ENCODE measurements around the gene ZNF467.
A peak's percentile ranks its signal among the peaks of the same experiment; 100 is the strongest.

ZNF467 gene

GRCh38 chr7:149748076-149748874 lies 25.1 kb downstream of the ZNF467 start:
- DNase-seq (no peak), ATAC-seq (no peak)

- no peak for DNase-seq
- ATAC-seq = no peak
Observed at GRCh38 chr7:149743476-149744255, 29.7 kb downstream of the ZNF467 start.

- peak; percentile 76 for ATAC-seq
Observed at GRCh38 chr7:149742075-149742701, 31.2 kb downstream of the ZNF467 start.

GRCh38 chr7:149741629-149742028 lies 31.8 kb downstream of the ZNF467 start:
- peak; percentile 32 for ATAC-seq
- DNase-seq = no peak

More at GRCh38 chr7:149742075-149742701, 31.2 kb downstream of the ZNF467 start:
- DNase-seq = peak; percentile 76

GRCh38 chr7:149736478-149737360 lies 36.7 kb downstream of the ZNF467 start:
- ATAC-seq (no peak), DNase-seq (no peak)

GRCh38 chr7:149735779-149736477 lies 37.5 kb downstream of the ZNF467 start:
- ATAC-seq (no peak), DNase-seq (no peak)

GRCh38 chr7:149735181-149735602 lies 38.2 kb downstream of the ZNF467 start:
- DNase-seq (no peak), ATAC-seq (no peak)

- ATAC-seq = no peak
Observed at GRCh38 chr7:149734791-149735075, 38.7 kb downstream of the ZNF467 start.

GRCh38 chr7:149733924-149734790 lies 39.2 kb downstream of the ZNF467 start:
- DNase-seq (no peak), ATAC-seq (no peak)

More at GRCh38 chr7:149734791-149735075, 38.7 kb downstream of the ZNF467 start:
- DNase-seq = no peak

GRCh38 chr7:149733131-149733923 lies 40.1 kb downstream of the ZNF467 start:
- ATAC-seq (no peak), DNase-seq (no peak)

- no peak for DNase-seq
- ATAC-seq = no peak
Observed at GRCh38 chr7:149732611-149733010, 40.8 kb downstream of the ZNF467 start.

- ATAC-seq (no peak), DNase-seq (no peak)
Observed at GRCh38 chr7:149732111-149732561, 41.3 kb downstream of the ZNF467 start.

GRCh38 chr7:149731207-149731955 lies 42.0 kb downstream of the ZNF467 start:
- ATAC-seq (no peak), DNase-seq (no peak)

- DNase-seq (no peak), ATAC-seq (no peak)
Observed at GRCh38 chr7:149729983-149730801, 43.2 kb downstream of the ZNF467 start.

- DNase-seq = no peak
- no peak for ATAC-seq
Observed at GRCh38 chr7:149729586-149729982, 43.8 kb downstream of the ZNF467 start.

GRCh38 chr7:149728491-149729375 lies 44.7 kb downstream of the ZNF467 start:
- DNase-seq (no peak), ATAC-seq (no peak)
